SK-N-SH treated with all-trans-retinoic acid at 6 μM for 48 hours (cell line): Measurements from ENCODE around the gene ZSCAN22.

Source experiments
- CSRNP3 ChIP-seq: fragments of 250-450 bp; sonication (Bioruptor Pico); IDR thresholded peaks from 2 replicates; pipeline ENCODE4 v1.5.1; 2021; ENCODE audit warnings: mild to moderate bottlenecking, moderate library complexity
- PATZ1 ChIP-seq: fragments of 250-450 bp; sonication (Bioruptor Pico); IDR thresholded peaks from 2 replicates; pipeline ENCODE4 v1.8.0; 2020; ENCODE audit warnings: mild to moderate bottlenecking, moderate library complexity, borderline replicate concordance
- ZFP30 ChIP-seq: fragments of 450-650 bp; formaldehyde crosslinking; IDR thresholded peaks from 2 replicates; pipeline ENCODE4 v1.5.0; 2022; ENCODE audit warnings: mild to moderate bottlenecking, moderate library complexity
- ZNF70 ChIP-seq: fragments of 450-650 bp; formaldehyde crosslinking; IDR thresholded peaks from 2 replicates; pipeline ENCODE4 v1.5.0; 2020; ENCODE audit warnings: mild to moderate bottlenecking, moderate library complexity
- TF ChIP-seq, protein P1 (sequence below): fragments of 250-450 bp; sonication (Bioruptor Pico); IDR thresholded peaks from 2 replicates; pipeline ENCODE4 v1.8.0; 2021; ENCODE audit warnings: low read depth, mild to moderate bottlenecking, moderate library complexity, borderline replicate concordance

- TF ChIP-seq PATZ1 (CRISPR knock-in tag) (no peak), ZNF70 (no peak), CSRNP3 (no peak), ZFP30 (no peak)
- TF ChIP-seq, protein P1, sequence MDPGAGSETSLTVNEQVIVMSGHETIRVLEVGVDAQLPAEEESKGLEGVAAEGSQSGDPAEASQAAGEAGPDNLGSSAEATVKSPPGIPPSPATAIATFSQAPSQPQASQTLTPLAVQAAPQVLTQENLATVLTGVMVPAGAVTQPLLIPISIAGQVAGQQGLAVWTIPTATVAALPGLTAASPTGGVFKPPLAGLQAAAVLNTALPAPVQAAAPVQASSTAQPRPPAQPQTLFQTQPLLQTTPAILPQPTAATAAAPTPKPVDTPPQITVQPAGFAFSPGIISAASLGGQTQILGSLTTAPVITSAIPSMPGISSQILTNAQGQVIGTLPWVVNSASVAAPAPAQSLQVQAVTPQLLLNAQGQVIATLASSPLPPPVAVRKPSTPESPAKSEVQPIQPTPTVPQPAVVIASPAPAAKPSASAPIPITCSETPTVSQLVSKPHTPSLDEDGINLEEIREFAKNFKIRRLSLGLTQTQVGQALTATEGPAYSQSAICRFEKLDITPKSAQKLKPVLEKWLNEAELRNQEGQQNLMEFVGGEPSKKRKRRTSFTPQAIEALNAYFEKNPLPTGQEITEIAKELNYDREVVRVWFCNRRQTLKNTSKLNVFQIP (CRISPR knock-in tag): no peak
Measured at GRCh38 chr19:58350871-58351557, 24.2 kb downstream of the ZSCAN22 start.
